Measurements from ENCODE around the gene ZBED5. TPM values are rescaled to one million over a fixed set of nuclear protein-coding genes. Genes with fewer than 3 reads are reported as not detected.

Gene ZBED5
- polyA plus RNA-seq, 1 donor (not counting 4 experiments of a cell fraction or from before 2014, with no cell fraction given): 75.1 TPM

GRCh38 chr11:10818594-10818993, 39.3 kb downstream of the ZBED5 start:
- H3K27ac ChIP-seq (ENCODE audit: control insufficient read depth, insufficient read depth, low read length): no peak overlapping the region
- DNase-seq (ENCODE audit: low read depth, low spot score): no peak

GRCh38 chr11:10813945-10814344, 43.9 kb downstream of the ZBED5 start:
- Histone ChIP-seq H2AFZ (ENCODE audit: control insufficient read depth, low read length) (no peak overlapping the region), H4K20me1 (ENCODE audit: control insufficient read depth, extremely low read depth, insufficient read depth, low read length) (no peaks in the 10 kb centered on the region), H3K9ac (ENCODE audit: control insufficient read depth, extremely low read depth, insufficient read depth, low read length) (no peak overlapping the region), H3K27me3 (ENCODE audit: control insufficient read depth, extremely low read depth, insufficient read depth, low read length) (no peaks in the 10 kb centered on the region), H3K36me3 (ENCODE audit: control insufficient read depth in 2 of 2, extremely low read depth in 1 of 2, insufficient read depth in 2 of 2, low read length in 2 of 2) (no peaks in the 10 kb centered on the region), H3K4me1 (ENCODE audit: control insufficient read depth, extremely low read depth, insufficient read depth, low read length) (peaks cover 10% of the 10 kb centered on the region), H3K27ac (ENCODE audit: control insufficient read depth, insufficient read depth, low read length) (no peak overlapping the region), H3K79me2 (ENCODE audit: control insufficient read depth, insufficient read depth, low read length) (no peaks in the 10 kb centered on the region), H3K9me3 (ENCODE audit: control insufficient read depth, low read depth, low read length) (no peaks in the 10 kb centered on the region), H3K9me1 (ENCODE audit: control insufficient read depth, extremely low read depth, insufficient read depth, low read length) (no peaks in the 10 kb centered on the region), H3K4me3 (ENCODE audit: control insufficient read depth in 2 of 3, extremely low read depth in 1 of 3, insufficient read depth in 2 of 3, low read depth in 1 of 3, low read length in 3 of 3) (no peak overlapping the region), H3K4me2 (ENCODE audit: control insufficient read depth, extremely low read depth, insufficient read depth, low read depth, low read length) (no peak overlapping the region)
- dilution Hi-C loops (cut with MboI; ENCODE audit: extremely low pct_ligation_motif_present, low sequenced_read_pairs): no loop called here
- no peak for FAIRE-seq
- no peak for DNase-seq (ENCODE audit: low read depth, low spot score)
- TF ChIP-seq CTCF (optimal IDR thresholded peaks at IDR 0.05 in 1 of 3, IDR thresholded peaks at IDR 0.05 in 1 of 3, conservative IDR thresholded peaks at IDR 0.05 in 1 of 3; ENCODE audit: extremely low read depth in 1 of 3, insufficient read depth in 2 of 3, low read length in 3 of 3) (no peak), EZH2 (IDR thresholded peaks at IDR 0.05; ENCODE audit: low read length) (no peak)

More at GRCh38 chr11:10818594-10818993, 39.3 kb downstream of the ZBED5 start:
- Histone ChIP-seq H3K9me3 (ENCODE audit: control insufficient read depth, low read depth, low read length) (no peaks in the 10 kb centered on the region), H4K20me1 (ENCODE audit: control insufficient read depth, extremely low read depth, insufficient read depth, low read length) (no peaks in the 10 kb centered on the region), H2AFZ (ENCODE audit: control insufficient read depth, low read length) (no peak overlapping the region), H3K36me3 (ENCODE audit: control insufficient read depth in 2 of 2, extremely low read depth in 1 of 2, insufficient read depth in 2 of 2, low read length in 2 of 2) (no peaks in the 10 kb centered on the region), H3K9ac (ENCODE audit: control insufficient read depth, extremely low read depth, insufficient read depth, low read length) (no peak overlapping the region), H3K9me1 (ENCODE audit: control insufficient read depth, extremely low read depth, insufficient read depth, low read length) (no peaks in the 10 kb centered on the region), H3K27me3 (ENCODE audit: control insufficient read depth, extremely low read depth, insufficient read depth, low read length) (no peaks in the 10 kb centered on the region), H3K4me1 (ENCODE audit: control insufficient read depth, extremely low read depth, insufficient read depth, low read length) (no peaks in the 10 kb centered on the region), H3K4me3 (ENCODE audit: control insufficient read depth in 2 of 3, extremely low read depth in 1 of 3, insufficient read depth in 2 of 3, low read depth in 1 of 3, low read length in 3 of 3) (no peak overlapping the region), H3K79me2 (ENCODE audit: control insufficient read depth, insufficient read depth, low read length) (no peaks in the 10 kb centered on the region), H3K4me2 (ENCODE audit: control insufficient read depth, extremely low read depth, insufficient read depth, low read depth, low read length) (no peak overlapping the region)
- no peak for FAIRE-seq
- TF ChIP-seq CTCF (optimal IDR thresholded peaks at IDR 0.05 in 1 of 3, IDR thresholded peaks at IDR 0.05 in 1 of 3, conservative IDR thresholded peaks at IDR 0.05 in 1 of 3; ENCODE audit: extremely low read depth in 1 of 3, insufficient read depth in 2 of 3, low read length in 3 of 3) (no peak), EZH2 (IDR thresholded peaks at IDR 0.05; ENCODE audit: low read length) (no peak)
- dilution Hi-C loops (cut with MboI; ENCODE audit: extremely low pct_ligation_motif_present, low sequenced_read_pairs): no loop called here

All from keratinocyte (primary cell).